ENCODE measurements around the gene UNC5C.

UNC5C gene

GRCh38 chr4:95511477-95511876 is 37.3 kb downstream of the UNC5C start:
- no peaks in the 10 kb centered on the region for H3K27me3 ChIP-seq (ENCODE audit: insufficient read depth, low read length)
- H3K9me3 ChIP-seq (ENCODE audit: low read length): no peaks in the 10 kb centered on the region
- no peaks in the 10 kb centered on the region for H4K20me1 ChIP-seq (ENCODE audit: insufficient read depth, low read length)
- no peak overlapping the region for H3K4me2 ChIP-seq (ENCODE audit: low read length)
- H3K79me2 ChIP-seq (ENCODE audit: insufficient read depth, low read length): no peaks in the 10 kb centered on the region
- H3K36me3 ChIP-seq (ENCODE audit: insufficient read depth, low read length): no peaks in the 10 kb centered on the region
- H3F3A ChIP-seq (ENCODE audit: insufficient read depth, low read length): no peaks in the 10 kb centered on the region
- H3K4me1 ChIP-seq (ENCODE audit: insufficient read depth, low read length, severe bottlenecking): no peaks in the 10 kb centered on the region
- TF ChIP-seq, protein P1, sequence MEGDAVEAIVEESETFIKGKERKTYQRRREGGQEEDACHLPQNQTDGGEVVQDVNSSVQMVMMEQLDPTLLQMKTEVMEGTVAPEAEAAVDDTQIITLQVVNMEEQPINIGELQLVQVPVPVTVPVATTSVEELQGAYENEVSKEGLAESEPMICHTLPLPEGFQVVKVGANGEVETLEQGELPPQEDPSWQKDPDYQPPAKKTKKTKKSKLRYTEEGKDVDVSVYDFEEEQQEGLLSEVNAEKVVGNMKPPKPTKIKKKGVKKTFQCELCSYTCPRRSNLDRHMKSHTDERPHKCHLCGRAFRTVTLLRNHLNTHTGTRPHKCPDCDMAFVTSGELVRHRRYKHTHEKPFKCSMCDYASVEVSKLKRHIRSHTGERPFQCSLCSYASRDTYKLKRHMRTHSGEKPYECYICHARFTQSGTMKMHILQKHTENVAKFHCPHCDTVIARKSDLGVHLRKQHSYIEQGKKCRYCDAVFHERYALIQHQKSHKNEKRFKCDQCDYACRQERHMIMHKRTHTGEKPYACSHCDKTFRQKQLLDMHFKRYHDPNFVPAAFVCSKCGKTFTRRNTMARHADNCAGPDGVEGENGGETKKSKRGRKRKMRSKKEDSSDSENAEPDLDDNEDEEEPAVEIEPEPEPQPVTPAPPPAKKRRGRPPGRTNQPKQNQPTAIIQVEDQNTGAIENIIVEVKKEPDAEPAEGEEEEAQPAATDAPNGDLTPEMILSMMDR (IDR thresholded peaks at IDR 0.05; ENCODE audit: low read length): no peak
- TF ChIP-seq EZH2 (IDR thresholded peaks at IDR 0.05; ENCODE audit: borderline replicate concordance, low read length): no peak
- no peaks in the 10 kb centered on the region for H3K9me2 ChIP-seq (ENCODE audit: low read depth, low read length)
- no peak overlapping the region for H3K4me3 ChIP-seq (ENCODE audit: low read depth, low read length, poor library complexity, severe bottlenecking)
- H3K27ac ChIP-seq (ENCODE audit: low read depth, low read length, poor library complexity, severe bottlenecking): no peak overlapping the region
- no peak overlapping the region for H3K9ac ChIP-seq (ENCODE audit: low read length)
- no peak overlapping the region for H2AFZ ChIP-seq (ENCODE audit: low read length)

GRCh38 chr4:95510877-95511276 is 37.9 kb downstream of the UNC5C start:
- H3K9me2 ChIP-seq (ENCODE audit: low read depth, low read length): no peaks in the 10 kb centered on the region
- H3K27ac ChIP-seq (ENCODE audit: low read depth, low read length, poor library complexity, severe bottlenecking): no peak overlapping the region
- H3K4me3 ChIP-seq (ENCODE audit: low read depth, low read length, poor library complexity, severe bottlenecking): no peak overlapping the region
- H4K20me1 ChIP-seq (ENCODE audit: insufficient read depth, low read length): no peaks in the 10 kb centered on the region
- no peaks in the 10 kb centered on the region for H3K27me3 ChIP-seq (ENCODE audit: insufficient read depth, low read length)
- H3K9ac ChIP-seq (ENCODE audit: low read length): no peak overlapping the region
- no peaks in the 10 kb centered on the region for H3K36me3 ChIP-seq (ENCODE audit: insufficient read depth, low read length)
- no peak overlapping the region for H3K4me2 ChIP-seq (ENCODE audit: low read length)
- H3K4me1 ChIP-seq (ENCODE audit: insufficient read depth, low read length, severe bottlenecking): no peaks in the 10 kb centered on the region
- H3F3A ChIP-seq (ENCODE audit: insufficient read depth, low read length): no peaks in the 10 kb centered on the region
- TF ChIP-seq EZH2 (IDR thresholded peaks at IDR 0.05; ENCODE audit: borderline replicate concordance, low read length): no peak
- TF ChIP-seq, protein P1 (IDR thresholded peaks at IDR 0.05; ENCODE audit: low read length): no peak
- no peak overlapping the region for H2AFZ ChIP-seq (ENCODE audit: low read length)
- H3K9me3 ChIP-seq (ENCODE audit: low read length): no peaks in the 10 kb centered on the region
- H3K79me2 ChIP-seq (ENCODE audit: insufficient read depth, low read length): no peaks in the 10 kb centered on the region

GRCh38 chr4:95510145-95510544 is 38.6 kb downstream of the UNC5C start:
- H3K9ac ChIP-seq (ENCODE audit: low read length): no peak overlapping the region
- H4K20me1 ChIP-seq (ENCODE audit: insufficient read depth, low read length): no peaks in the 10 kb centered on the region
- H3K9me3 ChIP-seq (ENCODE audit: low read length): no peaks in the 10 kb centered on the region
- no peak overlapping the region for H3K27ac ChIP-seq (ENCODE audit: low read depth, low read length, poor library complexity, severe bottlenecking)
- TF ChIP-seq EZH2 (IDR thresholded peaks at IDR 0.05; ENCODE audit: borderline replicate concordance, low read length): no peak
- TF ChIP-seq, protein P1 (IDR thresholded peaks at IDR 0.05; ENCODE audit: low read length): peak; percentile 41; the same call in 1 of the 2 replicates
- no peak overlapping the region for H3K4me3 ChIP-seq (ENCODE audit: low read depth, low read length, poor library complexity, severe bottlenecking)
- no peaks in the 10 kb centered on the region for H3K4me1 ChIP-seq (ENCODE audit: insufficient read depth, low read length, severe bottlenecking)
- no peaks in the 10 kb centered on the region for H3K79me2 ChIP-seq (ENCODE audit: insufficient read depth, low read length)
- no peak overlapping the region for H2AFZ ChIP-seq (ENCODE audit: low read length)
- H3K36me3 ChIP-seq (ENCODE audit: insufficient read depth, low read length): no peaks in the 10 kb centered on the region
- no peak overlapping the region for H3K4me2 ChIP-seq (ENCODE audit: low read length)
- H3K27me3 ChIP-seq (ENCODE audit: insufficient read depth, low read length): no peaks in the 10 kb centered on the region
- H3K9me2 ChIP-seq (ENCODE audit: low read depth, low read length): no peaks in the 10 kb centered on the region
- no peaks in the 10 kb centered on the region for H3F3A ChIP-seq (ENCODE audit: insufficient read depth, low read length)
